CD4-positive, alpha-beta T cell (primary cell): ENCODE measurements around the gene TMEM63C. TPM values are rescaled to one million over a fixed set of nuclear protein-coding genes. Genes with fewer than 3 reads are reported as not detected.

Source experiments
- ATAC-seq: fragments of 200-7000 bp; cut with Tn5 transposase; one replicate; pipeline ENCODE4 v1.10.0; 2022; ENCODE audit warnings: mild to moderate bottlenecking; ENCODE audit not compliant: poor library complexity
- CTCF ChIA-PET: fragments of 350-600 bp; sonication (Branson Sonifier 250); formaldehyde crosslinking; loops from one replicate; lab custom pipeline; 2021; ENCODE audit warnings: antibody characterized with exemption, inconsistent platforms; lab: Charles Lee
- POLR2A ChIA-PET: fragments of 350-600 bp; sonication (Branson Sonifier 250); formaldehyde crosslinking; loops from one replicate; lab custom pipeline; 2021; ENCODE audit warnings: antibody characterized with exemption, inconsistent platforms; lab: Charles Lee
- DNase-seq, 14 experiments: peaks; one replicate each; pipeline ENCODE4 v3.0.0-alpha.2; 2013 to 2020; ENCODE audit warnings: mixed read lengths in 2 of 14
- H3K27ac ChIP-seq, 2 donors: one replicate each; pipeline versions ENCODE4 v1.5.1 to v1.7.0; 2013; ENCODE audit warnings: low read length in 2 of 2, low read depth in 1 of 2, mild to moderate bottlenecking in 1 of 2
- H3K27me3 ChIP-seq, 2 experiments: 1 replicate in 1 of 2; 2 replicates in 1 of 2; pipeline versions ENCODE4 v1.6.1 to v1.7.0; 2013; ENCODE audit warnings: low read length in 2 of 2, control low read depth in 1 of 2, mild to moderate bottlenecking in 1 of 2, moderate library complexity in 1 of 2; ENCODE audit not compliant: insufficient read depth in 2 of 2, control insufficient read depth in 1 of 2
- H3K36me3 ChIP-seq: one replicate; pipeline ENCODE4 v1.6.1; 2013; ENCODE audit warnings: low read length, control low read depth; ENCODE audit not compliant: insufficient read depth
- H3K4me1 ChIP-seq: one replicate; pipeline ENCODE4 v1.6.1; 2013; ENCODE audit warnings: low read length, control low read depth; ENCODE audit not compliant: insufficient read depth
- H3K4me3 ChIP-seq: one replicate; pipeline ENCODE4 v1.5.1; 2013; ENCODE audit warnings: mild to moderate bottlenecking, low read length, moderate library complexity
- H3K9me3 ChIP-seq, 2 experiments: 1 replicate in 1 of 2; 2 replicates in 1 of 2; pipeline versions ENCODE4 v1.6.1 to v1.7.0; 2013; ENCODE audit warnings: low read length in 2 of 2, mild to moderate bottlenecking in 2 of 2, control low read depth in 1 of 2, moderate library complexity in 1 of 2; ENCODE audit not compliant: control insufficient read depth in 1 of 2, insufficient read depth in 1 of 2
- H3K27ac Mint-ChIP-seq: one replicate; pipeline ENCODE4 v1.8.0; 2020; ENCODE audit warnings: mixed read lengths
- H3K27me3 Mint-ChIP-seq: one replicate; pipeline ENCODE4 v1.8.0; 2021; ENCODE audit warnings: mixed read lengths
- H3K36me3 Mint-ChIP-seq: one replicate; pipeline ENCODE4 v1.8.0; 2021; ENCODE audit warnings: low read depth, mixed read lengths
- H3K4me1 Mint-ChIP-seq: one replicate; pipeline ENCODE4 v1.8.0; 2021; ENCODE audit warnings: low read depth, mixed read lengths
- H3K4me3 Mint-ChIP-seq: one replicate; pipeline ENCODE4 v1.8.0; 2020; ENCODE audit warnings: mild to moderate bottlenecking, mixed read lengths
- H3K9me3 Mint-ChIP-seq: one replicate; pipeline ENCODE4 v1.8.0; 2020; ENCODE audit warnings: mixed read lengths
- intact Hi-C, 2 experiments: fragments of 100-400 bp; cut with DNase I in 1 of 2; cut with micrococcal nuclease in 1 of 2; formaldehyde crosslinking; loops; one replicate each; pipeline versions ENCODE4 v1.15.1 to v1.9.0; 2023 to 2025; cut with DNase I, micrococcal nuclease
- total RNA-seq, 174 experiments: library from RNA in 2 of 174; stranded (reverse) in 2 of 174; gene quantifications; one replicate each; pipeline ENCODE4 v1.2.3 and lab custom pipeline; 2021 to 2026
- TF ChIP-seq, protein P1 (sequence below): fragments of 200-600 bp; IDR thresholded peaks from one replicate; pipeline ENCODE4 v1.8.0; 2022; ENCODE audit warnings: antibody characterized with exemption, mild to moderate bottlenecking

The TMEM63C gene
- total RNA-seq, 2 experiments from 2014 or later: 0.58 to 0.89 TPM

- DNase-seq: no peak
- Mint-ChIP-seq H3K36me3 (no peaks in the 10 kb centered on the region), H3K9me3 (no peaks in the 10 kb centered on the region), H3K27me3 (no peaks in the 10 kb centered on the region), H3K27ac (no peak overlapping the region), H3K4me1 (no peaks in the 10 kb centered on the region), H3K4me3 (no peak overlapping the region)
- no peaks in the 10 kb centered on the region for H3K4me1 ChIP-seq
- ChIA-PET CTCF (no interaction called here), POLR2A (no interaction called here)
- peaks cover 0 to 7% of the 10 kb centered on the region in 2 experiments for H3K9me3 ChIP-seq
- TF ChIP-seq, protein P1, sequence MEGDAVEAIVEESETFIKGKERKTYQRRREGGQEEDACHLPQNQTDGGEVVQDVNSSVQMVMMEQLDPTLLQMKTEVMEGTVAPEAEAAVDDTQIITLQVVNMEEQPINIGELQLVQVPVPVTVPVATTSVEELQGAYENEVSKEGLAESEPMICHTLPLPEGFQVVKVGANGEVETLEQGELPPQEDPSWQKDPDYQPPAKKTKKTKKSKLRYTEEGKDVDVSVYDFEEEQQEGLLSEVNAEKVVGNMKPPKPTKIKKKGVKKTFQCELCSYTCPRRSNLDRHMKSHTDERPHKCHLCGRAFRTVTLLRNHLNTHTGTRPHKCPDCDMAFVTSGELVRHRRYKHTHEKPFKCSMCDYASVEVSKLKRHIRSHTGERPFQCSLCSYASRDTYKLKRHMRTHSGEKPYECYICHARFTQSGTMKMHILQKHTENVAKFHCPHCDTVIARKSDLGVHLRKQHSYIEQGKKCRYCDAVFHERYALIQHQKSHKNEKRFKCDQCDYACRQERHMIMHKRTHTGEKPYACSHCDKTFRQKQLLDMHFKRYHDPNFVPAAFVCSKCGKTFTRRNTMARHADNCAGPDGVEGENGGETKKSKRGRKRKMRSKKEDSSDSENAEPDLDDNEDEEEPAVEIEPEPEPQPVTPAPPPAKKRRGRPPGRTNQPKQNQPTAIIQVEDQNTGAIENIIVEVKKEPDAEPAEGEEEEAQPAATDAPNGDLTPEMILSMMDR: no peak
- intact Hi-C loops: no loop called here
- no peaks in the 10 kb centered on the region for H3K36me3 ChIP-seq
- no peak overlapping the region for H3K27ac ChIP-seq
- no peak for ATAC-seq
- H3K27me3 ChIP-seq: peaks cover 0 to 2% of the 10 kb centered on the region in 2 experiments
- no peak overlapping the region for H3K4me3 ChIP-seq
Measured at GRCh38 chr14:77240336-77240915, 58.8 kb downstream of the TMEM63C start.

GRCh38 chr14:77241955-77242354 is 60.4 kb downstream of the TMEM63C start:
- CTCF ChIA-PET: no interaction called here
- Mint-ChIP-seq H3K36me3 (no peaks in the 10 kb centered on the region), H3K27ac (no peak overlapping the region)

GRCh38 chr14:77242752-77243151 is 61.2 kb downstream of the TMEM63C start:
- no peaks in the 10 kb centered on the region for H3K4me1 Mint-ChIP-seq
- H3K27ac Mint-ChIP-seq: no peak overlapping the region
- Histone ChIP-seq H3K36me3 (no peaks in the 10 kb centered on the region), H3K4me1 (no peaks in the 10 kb centered on the region), H3K9me3 (peaks cover 0 to 7% of the 10 kb centered on the region in 2 experiments), H3K4me3 (no peak overlapping the region), H3K27ac (no peak overlapping the region), H3K27me3 (peaks cover 0 to 2% of the 10 kb centered on the region in 2 experiments)
- CTCF ChIA-PET: no interaction called here
- no peak overlapping the region for H3K4me3 Mint-ChIP-seq
- no peaks in the 10 kb centered on the region for H3K36me3 Mint-ChIP-seq
- TF ChIP-seq, protein P1: no peak
- intact Hi-C loops: no loop called here
- H3K9me3 Mint-ChIP-seq: no peaks in the 10 kb centered on the region
- no peak for DNase-seq
- H3K27me3 Mint-ChIP-seq: no peaks in the 10 kb centered on the region
- POLR2A ChIA-PET: no interaction called here
- ATAC-seq: no peak

More at GRCh38 chr14:77241955-77242354, 60.4 kb downstream of the TMEM63C start:
- no peak overlapping the region for H3K4me3 Mint-ChIP-seq
- no peaks in the 10 kb centered on the region for H3K9me3 Mint-ChIP-seq
- DNase-seq: no peak
- no peaks in the 10 kb centered on the region for H3K4me1 Mint-ChIP-seq
- H3K36me3 ChIP-seq: no peaks in the 10 kb centered on the region
- intact Hi-C loops: no loop called here
- H3K27me3 Mint-ChIP-seq: no peaks in the 10 kb centered on the region
- H3K4me1 ChIP-seq: no peaks in the 10 kb centered on the region
- no peak overlapping the region for H3K27ac ChIP-seq
- POLR2A ChIA-PET: no interaction called here
- H3K4me3 ChIP-seq: no peak overlapping the region
- peaks cover 0 to 2% of the 10 kb centered on the region in 2 experiments for H3K27me3 ChIP-seq
- ATAC-seq: no peak
- TF ChIP-seq, protein P1: no peak
- peaks cover 0 to 7% of the 10 kb centered on the region in 2 experiments for H3K9me3 ChIP-seq
